GM19468 (cell line): ENCODE results near the gene TBC1D26.
"Not testable (repeated sequence)": the region's sequence is repeated elsewhere in the genome, so short reads cannot be mapped to it uniquely, and the experiment has no call there.

Experiments
- ATAC-seq: cut with Tn5 transposase; IDR thresholded peaks from one replicate; pipeline ENCODE4 v1.9.1; 2021; ENCODE audit warnings: mild to moderate bottlenecking, moderate library complexity, moderate number of reproducible peaks; ENCODE audit not compliant: unreplicated experiment; ENCODE audit errors: extremely low read depth

The TBC1D26 gene

DNA sequence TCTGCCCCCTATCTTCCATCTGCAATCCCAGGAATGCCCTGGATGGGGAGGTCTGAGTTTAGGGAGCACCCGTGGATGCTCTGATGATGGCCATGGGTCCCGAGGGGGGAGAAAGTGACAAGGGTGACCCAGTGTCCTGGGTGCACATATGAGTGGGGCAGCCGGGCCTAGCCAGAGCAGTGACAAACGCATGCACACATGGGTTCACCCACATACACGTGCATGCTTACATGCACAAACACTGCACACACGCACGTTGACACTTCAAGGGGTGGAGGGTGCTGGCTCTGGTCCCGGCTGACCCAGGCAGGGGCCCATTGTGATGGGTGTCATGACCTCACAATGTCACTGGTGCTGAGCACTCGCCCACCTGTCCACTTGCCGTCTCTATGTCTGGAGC lies at the start of gene TBC1D26:
Gene TBC1D26 (plus strand): TSS at position 384 of the 400 bp plus-strand sequence. CDS start 3,066 bp downstream, outside the sequence.
- not testable (repeated sequence) for ATAC-seq

DNA sequence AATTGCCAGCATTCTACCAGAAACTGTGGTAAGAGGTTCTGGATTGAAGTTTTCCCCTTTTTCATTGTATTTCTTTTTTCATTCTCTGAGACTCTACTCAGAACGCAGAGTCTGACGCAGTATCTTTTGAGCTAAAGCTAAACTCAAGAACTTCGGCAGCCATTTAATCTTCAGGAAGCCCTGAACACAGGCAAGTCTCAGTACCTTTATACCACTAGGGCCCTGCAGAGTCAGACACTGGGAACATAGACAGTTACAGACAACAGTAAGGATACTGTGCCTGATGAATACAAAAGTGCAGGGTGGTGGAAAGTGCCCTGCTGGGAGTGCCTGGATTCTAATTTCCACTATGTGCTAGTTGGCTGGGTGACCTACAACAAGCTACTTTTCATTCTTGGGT lies 48.9 kb upstream of the TBC1D26 start:
- not testable (repeated sequence) for ATAC-seq

DNA sequence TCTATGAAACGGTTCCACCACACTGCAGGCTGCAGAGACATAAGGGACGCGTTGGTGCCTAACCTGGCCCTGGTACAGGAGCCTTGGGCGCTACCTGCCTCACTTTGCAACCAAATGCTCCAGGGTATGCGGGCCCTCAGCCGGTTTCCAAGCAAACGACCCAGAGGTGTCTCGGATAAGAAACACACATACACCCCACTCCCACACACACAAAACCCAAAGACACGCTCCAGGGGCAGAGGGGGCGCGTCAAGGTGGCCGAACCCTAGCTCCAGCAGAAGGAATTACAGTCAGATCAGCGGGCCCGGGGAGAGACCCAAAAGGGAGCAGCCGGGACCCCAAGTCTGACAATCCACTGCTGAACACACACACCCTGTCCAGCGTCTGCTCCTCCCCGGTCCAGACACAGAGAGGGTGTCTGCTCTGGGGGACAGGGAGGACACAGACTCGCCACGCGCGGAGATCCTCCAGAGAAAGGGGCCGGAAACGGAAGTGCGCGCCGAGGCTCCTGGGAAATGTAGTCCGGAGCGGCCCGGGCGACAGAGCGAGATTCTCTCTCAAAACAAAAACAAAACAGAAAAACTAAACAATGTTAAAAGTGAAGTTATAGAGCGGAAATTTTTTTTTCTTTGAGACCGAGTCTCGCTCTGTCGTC lies 48.1 kb upstream of the TBC1D26 start, which contains the start of gene TRIM16:
Gene TRIM16 (minus strand): TSS at position 488 of the 655 bp plus-strand sequence. CDS start 32,702 bp downstream, outside the sequence.
- peak; percentile 59 for ATAC-seq

DNA sequence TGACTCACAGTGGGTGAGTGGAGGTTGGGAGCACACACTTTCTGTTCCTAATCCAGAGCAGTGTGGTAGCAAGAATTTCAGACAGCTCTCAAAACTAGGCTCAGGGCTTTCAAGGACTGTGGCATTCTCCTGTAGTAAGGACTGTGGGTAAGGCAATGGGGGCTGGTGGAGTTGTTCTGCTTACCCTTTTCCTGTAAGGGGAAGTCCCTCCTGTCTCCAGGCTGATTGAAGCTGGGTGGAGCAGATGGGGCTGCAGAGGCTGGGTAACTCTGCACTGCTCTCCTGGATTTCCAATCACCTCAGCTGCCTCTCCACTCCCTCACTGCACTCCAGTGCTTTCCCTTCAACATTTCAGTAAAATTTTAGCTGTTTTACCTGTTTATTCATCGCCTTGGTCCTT lies 44.6 kb upstream of the TBC1D26 start:
- not testable (repeated sequence) for ATAC-seq

DNA sequence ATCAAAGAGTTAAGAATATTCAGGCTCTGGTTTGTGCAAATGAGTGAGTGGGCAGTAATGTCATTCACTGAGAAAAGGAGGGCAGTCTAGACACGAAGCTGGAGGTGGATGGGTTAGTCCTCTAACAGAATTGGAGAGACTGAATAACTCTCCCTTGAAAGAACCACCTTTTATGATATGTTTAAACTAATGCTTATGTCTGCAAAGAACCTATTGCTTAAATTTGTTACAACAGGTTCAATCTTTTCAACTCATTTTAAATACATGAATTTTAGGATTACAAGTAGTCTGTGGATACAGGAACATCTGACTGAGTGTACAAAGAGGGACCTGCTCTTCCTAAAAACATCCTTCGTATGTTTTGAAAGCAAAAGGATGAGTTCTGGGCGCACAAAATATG lies 33.1 kb upstream of the TBC1D26 start:
- not testable (repeated sequence) for ATAC-seq

DNA sequence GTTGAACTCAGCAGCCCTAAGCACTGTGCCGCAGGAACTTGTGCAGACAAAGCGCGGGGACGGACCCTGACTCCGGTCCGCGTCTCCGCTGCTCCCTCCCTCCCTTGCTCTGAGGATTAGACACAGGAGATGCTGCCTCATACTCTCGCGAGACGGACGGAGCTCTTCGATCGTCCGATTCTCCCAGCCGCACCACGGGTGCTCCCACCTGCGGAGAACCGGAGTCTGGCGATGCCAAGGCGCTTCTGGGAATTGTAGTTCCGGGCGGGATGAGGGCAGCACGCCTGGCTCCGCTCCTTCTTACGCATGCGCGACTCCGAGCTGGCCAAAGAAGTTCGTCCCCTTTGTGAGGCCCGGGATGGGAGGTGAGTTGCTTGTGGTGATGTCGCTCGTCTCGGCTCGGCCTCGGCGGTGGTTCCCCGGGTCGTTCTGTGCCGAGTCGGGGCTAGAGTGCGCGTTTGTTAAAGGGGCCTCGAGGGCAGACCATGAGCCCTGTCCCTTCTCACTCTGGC lies 32.6 kb upstream of the TBC1D26 start, which contains the start of gene ZNF286A:
Gene ZNF286A (plus strand): TSS at position 340 of the 512 bp plus-strand sequence. CDS start 578 bp downstream, outside the sequence.
- peak; percentile 96 for ATAC-seq

DNA sequence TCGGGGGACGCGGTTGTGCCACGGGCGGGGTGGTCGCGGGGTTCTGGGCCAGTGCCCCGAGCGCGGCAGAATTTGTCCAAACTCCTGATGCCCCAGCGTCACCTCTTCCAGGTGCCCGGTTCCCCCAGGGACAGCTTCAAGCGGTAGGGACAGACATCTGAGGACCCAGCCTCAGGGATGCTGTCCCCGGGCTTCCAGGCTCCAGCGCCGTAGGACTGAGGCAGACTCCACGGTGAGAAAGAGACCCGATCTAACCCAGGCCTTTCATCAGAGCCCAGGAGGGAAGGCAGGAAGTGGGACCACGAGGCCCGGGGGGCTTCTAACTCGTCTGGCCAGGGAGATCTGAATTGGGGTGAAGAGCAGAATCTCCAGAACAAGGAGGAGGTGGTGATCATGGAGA lies 32.1 kb upstream of the TBC1D26 start:
- not testable (repeated sequence) for ATAC-seq

DNA sequence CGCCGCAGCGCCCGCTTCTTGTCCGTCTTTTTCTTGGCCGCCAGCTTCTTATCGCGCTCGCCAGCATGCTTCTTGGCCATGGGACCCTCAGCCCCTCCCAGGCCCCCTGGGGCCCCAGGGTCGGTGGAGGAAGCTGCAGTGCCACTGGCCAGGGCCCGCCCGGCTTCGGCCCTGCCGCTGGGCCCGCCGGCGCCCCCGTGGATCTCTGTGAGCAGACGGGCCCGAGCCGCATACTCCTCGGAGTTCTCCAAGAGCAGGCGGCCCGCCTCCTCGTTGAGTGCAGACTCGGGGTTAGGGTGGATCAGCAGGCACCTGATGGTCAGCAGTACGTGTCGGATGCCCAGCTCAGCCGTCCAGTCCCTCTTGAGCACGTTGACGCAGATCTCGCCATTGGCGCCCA lies 27.8 kb upstream of the TBC1D26 start:
- ATAC-seq: not testable (repeated sequence)

DNA sequence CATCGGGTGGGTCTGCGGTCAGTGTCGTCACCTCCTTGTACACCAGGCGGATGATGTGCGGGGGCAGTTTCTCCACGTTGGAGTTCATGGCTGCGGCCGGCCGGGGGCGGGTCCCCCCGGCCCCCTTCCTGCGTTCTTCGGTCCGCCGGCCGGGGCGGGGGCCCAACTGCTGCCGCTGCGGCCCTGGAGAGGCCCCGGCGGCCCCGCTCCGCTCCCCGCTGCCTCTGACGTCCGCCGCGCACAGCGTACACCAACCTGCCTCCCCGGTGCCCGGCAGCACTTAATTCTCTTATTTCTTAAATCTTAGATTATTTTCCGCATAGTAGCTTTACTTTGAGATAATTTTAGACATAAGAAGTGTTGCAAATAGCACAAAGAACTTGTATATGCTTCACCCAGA lies 27.3 kb upstream of the TBC1D26 start:
- ATAC-seq: not testable (repeated sequence)

DNA sequence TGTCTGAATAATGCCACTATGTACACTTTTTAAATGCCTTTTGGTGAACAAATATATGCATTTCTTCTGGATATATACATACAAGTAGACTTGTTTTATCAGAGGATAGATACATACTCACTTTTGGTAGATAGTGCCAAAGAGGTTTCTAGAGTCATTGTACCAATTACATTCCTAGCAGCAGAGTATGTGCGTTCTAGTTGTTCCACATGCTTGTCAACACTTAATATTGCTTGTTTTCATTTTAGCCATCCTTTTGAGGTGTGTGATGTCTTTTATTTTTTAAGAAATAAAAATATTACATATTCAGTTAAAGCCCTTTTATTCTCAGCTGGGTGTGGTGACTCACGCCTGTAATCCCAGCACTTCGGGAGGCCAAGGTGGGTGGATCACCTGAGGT lies 23.2 kb upstream of the TBC1D26 start:
- not testable (repeated sequence) for ATAC-seq

DNA sequence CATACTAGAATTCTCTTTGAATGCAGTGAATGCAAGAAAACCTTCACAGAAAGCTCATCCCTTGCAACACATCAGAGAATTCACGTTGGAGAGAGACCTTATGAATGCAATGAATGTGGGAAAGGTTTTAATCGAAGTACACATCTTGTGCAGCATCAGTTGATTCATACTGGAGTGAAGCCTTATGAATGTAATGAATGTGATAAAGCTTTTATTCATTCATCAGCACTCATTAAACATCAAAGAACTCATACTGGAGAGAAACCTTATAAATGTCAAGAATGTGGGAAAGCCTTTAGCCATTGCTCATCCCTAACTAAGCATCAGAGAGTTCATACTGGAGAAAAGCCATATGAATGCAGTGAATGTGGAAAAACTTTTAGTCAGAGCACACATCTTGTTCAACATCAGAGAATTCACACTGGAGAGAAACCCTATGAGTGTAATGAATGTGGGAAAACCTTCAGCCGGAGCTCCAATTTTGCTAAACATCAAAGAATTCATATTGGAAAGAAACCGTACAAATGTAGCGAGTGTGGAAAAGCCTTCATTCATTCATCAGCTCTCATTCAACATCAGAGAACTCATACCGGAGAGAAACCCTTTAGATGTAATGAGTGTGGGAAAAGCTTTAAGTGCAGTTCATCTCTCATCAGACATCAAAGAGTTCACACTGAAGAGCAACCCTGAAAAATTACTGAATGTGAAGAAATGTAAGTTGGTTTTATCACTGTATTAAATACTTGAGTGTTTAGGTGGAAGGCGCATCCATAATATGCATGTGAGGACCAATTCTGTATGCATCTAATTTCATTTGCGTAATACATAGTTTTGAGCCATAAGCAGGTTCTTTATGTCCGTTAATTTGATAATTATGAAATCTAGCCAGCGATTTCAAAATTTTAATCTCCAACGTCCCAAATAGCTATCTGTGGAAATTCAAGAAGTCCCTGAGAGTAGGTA lies 15.2 kb upstream of the TBC1D26 start:
- ATAC-seq: not testable (repeated sequence)

DNA sequence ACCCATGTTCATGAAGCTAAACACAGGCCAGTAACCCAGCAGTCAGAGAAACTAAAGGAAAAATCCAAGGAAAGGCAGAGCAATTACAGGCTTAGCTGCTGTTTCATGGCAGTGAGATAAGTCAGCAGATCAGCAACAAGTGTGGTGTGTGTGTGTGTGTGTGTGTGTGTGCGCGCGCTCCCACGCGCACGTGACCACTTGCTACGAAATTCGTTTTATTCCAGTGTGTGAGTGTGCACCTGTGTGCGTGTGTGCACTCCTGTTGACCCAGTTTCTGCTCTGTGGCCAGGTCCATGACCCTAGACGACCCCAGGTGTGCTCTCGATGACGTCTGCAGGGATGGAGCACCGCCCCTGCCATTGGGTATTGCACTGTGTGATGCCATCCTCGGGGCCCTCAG lies 1.5 kb upstream of the TBC1D26 start:
- not testable (repeated sequence) for ATAC-seq

DNA sequence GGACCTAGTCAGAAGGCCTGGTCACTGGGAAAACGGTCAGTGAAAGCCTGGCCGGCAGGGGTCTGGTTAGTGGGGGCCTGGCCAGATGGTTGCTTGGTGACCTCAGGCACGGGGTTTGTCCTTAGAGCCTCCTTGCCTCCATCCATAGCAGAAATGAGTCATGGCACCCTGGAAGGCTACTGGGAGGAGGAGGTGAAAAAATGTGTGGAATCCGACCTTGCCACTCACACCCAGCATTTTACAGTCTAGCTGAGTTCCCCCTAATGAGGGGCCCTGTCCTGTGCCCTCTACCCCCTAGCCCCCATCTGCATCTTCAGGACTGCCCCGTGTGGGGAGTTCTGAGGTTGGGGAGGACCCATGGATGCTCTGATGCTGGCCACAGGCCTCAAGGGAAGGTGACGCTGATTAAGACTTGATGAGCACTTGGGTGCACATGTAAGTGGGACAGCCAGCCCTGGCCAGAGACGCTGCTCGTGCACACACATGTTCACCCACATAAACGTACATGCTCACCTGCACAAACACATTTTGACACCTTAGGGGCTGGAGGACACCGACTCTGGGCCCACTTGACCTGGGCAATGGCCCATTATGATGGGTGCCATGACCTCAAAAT lies 1.2 kb downstream of the TBC1D26 start:
- not testable (repeated sequence) for ATAC-seq

DNA sequence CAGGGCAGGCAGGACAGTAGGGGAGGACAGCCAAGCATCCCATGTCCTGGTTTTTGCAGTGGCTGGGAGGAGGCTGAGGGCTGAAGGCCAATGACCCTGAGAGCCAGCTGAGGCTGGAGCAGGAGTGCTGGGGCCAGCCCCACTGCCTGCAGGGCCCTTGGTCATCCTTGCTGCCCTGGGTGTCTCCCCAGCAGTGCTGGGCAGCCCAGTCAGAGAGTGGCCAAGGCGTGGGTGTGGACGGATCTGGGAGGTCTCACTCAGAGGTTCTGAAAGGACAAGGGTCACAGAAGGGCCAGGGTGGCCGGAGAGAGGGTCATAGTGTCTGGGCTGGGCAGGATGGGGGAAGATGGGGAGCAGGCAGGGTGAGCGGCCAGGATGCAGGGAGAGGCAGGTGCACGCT lies 4.5 kb downstream of the TBC1D26 start:
- not testable (repeated sequence) for ATAC-seq

DNA sequence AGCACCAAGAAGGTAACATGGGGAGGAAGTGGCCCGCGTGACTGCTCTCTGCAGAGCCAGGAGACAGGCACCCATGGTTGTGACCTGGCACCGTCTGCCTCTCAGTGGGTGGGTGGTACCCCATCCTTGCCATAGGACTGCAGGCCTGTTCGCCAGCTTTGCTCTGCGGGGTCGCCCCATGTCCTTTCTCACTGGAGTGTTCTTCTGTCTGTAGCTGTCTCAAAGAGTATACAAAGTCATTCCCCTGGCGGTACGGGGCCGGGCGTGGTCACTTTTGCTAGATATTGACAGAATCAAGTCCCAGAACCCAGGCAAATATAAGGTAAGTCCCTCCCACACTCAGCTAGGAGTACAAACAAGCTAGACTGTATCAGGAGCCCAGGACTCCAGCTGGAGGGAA lies 6.0 kb downstream of the TBC1D26 start:
- no peak for ATAC-seq

DNA sequence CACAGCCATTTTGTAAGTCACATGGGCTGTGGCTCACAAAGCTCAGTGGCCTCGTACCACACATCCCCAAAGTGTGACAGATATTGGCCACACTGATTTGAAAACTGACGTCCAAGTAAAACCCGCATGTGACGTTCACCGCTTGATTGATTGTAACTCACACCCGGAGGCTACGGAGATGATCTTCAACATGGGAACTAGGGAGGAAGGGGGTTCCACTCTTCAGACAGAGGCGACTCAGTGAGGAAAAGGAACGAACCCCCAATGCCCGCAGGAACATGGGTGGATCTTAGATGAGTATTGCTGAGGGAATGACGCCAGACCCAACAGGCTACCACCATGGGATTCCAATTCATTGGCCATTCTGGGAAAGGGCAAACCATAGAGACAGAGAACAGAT lies 7.2 kb downstream of the TBC1D26 start:
- not testable (repeated sequence) for ATAC-seq

DNA sequence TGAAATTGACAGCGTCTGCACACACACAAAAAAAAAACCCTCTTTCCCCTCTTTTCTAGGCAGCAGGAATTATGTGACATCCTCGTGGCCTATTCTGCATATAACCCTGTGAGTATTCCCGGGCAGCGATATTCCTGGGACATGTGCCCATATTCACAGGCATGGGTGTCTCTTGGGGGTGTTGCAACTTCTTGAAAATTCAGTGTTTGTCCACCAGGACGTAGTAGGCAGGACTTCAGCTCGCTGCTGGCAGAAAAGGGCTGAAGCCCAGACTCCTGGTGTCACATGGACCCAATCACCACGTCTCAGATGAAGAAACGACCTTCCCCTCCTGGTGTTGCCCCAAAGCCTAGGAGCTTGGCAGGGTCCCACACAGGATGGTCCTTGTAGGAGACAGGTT lies 8.0 kb downstream of the TBC1D26 start:
- ATAC-seq: not testable (repeated sequence)

DNA sequence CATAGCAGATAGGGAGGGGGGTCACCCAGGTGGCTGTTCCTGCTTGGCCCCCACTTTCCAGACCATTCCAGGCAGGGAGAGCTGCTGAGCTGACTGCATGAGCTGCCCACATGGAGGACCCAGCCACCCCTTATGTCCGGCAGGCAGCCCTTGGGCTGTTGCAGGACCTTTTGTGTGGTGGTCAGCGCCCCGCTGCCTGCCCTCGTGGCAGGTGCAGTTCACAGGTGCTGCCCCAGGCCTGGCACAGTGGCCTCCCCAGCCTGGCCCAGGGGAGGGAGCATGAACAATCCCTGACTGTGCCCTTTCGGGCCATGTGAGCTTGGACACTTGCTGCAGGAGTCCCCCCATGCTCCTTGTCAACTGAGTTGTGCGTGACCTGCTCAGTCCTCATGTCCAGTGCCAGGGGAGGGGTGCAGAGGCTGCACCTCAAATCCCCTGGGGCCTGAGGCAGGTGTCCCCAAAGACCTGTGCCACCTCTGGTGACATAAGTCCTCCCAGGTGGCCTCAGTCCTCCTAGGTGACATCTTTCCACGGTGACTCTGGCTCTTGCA lies 8.6 kb downstream of the TBC1D26 start:
- ATAC-seq: no peak

DNA sequence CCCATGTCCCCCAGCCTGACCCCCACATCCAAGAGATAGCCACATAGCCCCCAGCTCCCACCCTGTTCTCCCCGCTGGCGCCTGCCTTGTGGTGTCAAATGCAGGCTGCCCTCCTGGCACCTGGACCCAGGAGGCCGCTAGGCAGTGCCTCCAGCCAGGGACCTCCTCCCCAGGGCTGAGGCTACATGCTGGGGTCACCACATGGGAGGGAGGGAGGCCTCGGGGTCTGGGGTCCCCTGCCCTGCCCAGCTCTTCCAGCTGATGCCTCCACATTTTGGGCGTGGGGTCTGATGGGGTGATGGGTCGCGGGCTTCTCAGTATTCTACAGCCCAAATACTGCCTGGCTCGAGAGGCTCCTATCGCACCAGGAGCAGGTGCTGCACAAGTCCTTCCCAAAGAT lies 9.5 kb downstream of the TBC1D26 start:
- ATAC-seq: no peak
